ENCODE measurements around the gene PLCB4. TPM values are rescaled to one million over a fixed set of nuclear protein-coding genes. Genes with fewer than 3 reads are reported as not detected.
A peak's percentile ranks its signal among the peaks of the same experiment; 100 is the strongest.

Gene PLCB4
- total RNA-seq, 1 experiment from 2014 or later = 10.1 TPM

- Histone ChIP-seq H3K4me2 (ENCODE audit: insufficient read depth, insufficient read length, low read length) (no peak overlapping the region), H2BK15ac (ENCODE audit: low read depth, low read length) (no peak overlapping the region), H2AFZ (ENCODE audit: low read length) (no peak overlapping the region), H3K4ac (ENCODE audit: low read depth, low read length) (no peak overlapping the region), H3K18ac (ENCODE audit: insufficient read length, low read depth, low read length) (no peak overlapping the region), H3T11ph (ENCODE audit: low read length) (no peak overlapping the region), H3K56ac (ENCODE audit: insufficient read length, low read depth, low read length) (no peak overlapping the region), H4K8ac (replicated peaks; ENCODE audit: insufficient read length, low read depth, low read length) (no peak overlapping the region), H3K23me2 (ENCODE audit: insufficient read length, low read depth, low read length, poor library complexity, severe bottlenecking) (no peaks in the 10 kb centered on the region), H2BK5ac (ENCODE audit: insufficient read length, low read length) (no peak overlapping the region), H2AK5ac (ENCODE audit: insufficient read length, low read length) (no peak overlapping the region), H2BK120ac (ENCODE audit: low read depth, low read length, poor library complexity, severe bottlenecking) (no peak overlapping the region), H3K14ac (ENCODE audit: insufficient read depth, low read length) (no peak overlapping the region), H3K9ac (ENCODE audit: extremely low read depth, insufficient read length, low read length) (no peak overlapping the region), H3K4me1 (ENCODE audit: insufficient read depth, low read length) (peaks cover 2% of the 10 kb centered on the region; the same call in 1 of the 2 replicates), H3K27ac (ENCODE audit: insufficient read length, low read depth, low read length) (no peak overlapping the region), H4K5ac (ENCODE audit: insufficient read length, low read depth, low read length) (no peak overlapping the region), H4K91ac (ENCODE audit: insufficient read length, low read depth, low read length) (no peak overlapping the region), H3K23ac (ENCODE audit: insufficient read length, low read depth, low read length) (no peak overlapping the region), H3K27me3 (ENCODE audit: insufficient read depth, low read length) (no peaks in the 10 kb centered on the region), H3K9me3 (ENCODE audit: control insufficient read depth, low read depth, low read length) (no peaks in the 10 kb centered on the region), H3K79me1 (ENCODE audit: insufficient read depth, low read depth, low read length, poor library complexity, severe bottlenecking) (no peaks in the 10 kb centered on the region), H4K20me1 (ENCODE audit: control insufficient read depth, insufficient read depth, insufficient read length) (no peaks in the 10 kb centered on the region), H3K79me2 (ENCODE audit: insufficient read depth, low read length) (no peaks in the 10 kb centered on the region), H2BK20ac (ENCODE audit: low read depth, low read length, poor library complexity, severe bottlenecking) (no peak overlapping the region), H2BK12ac (ENCODE audit: insufficient read length, low read depth, low read length) (no peak overlapping the region)
- no peaks in the 10 kb centered on the region for H3K9me3 Mint-ChIP-seq
- DNase-seq = no peak
- no CpG with 5 or more reads among the region's 4 CpGs for WGBS (ENCODE audit: extremely low coverage, insufficient read length, low lambda C conversion rate)
- TF ChIP-seq CTCF (conservative IDR thresholded peaks at IDR 0.05) = no peak
- H3K4me1 Mint-ChIP-seq = peaks cover 14 to 15% of the 10 kb centered on the region in 2 experiments
- peak overlapping the region in 1 of 3 experiments; percentile 39; a peak in 1 of 7 replicates for H3K27ac Mint-ChIP-seq
- no peaks in the 10 kb centered on the region for H3K36me3 Mint-ChIP-seq (ENCODE audit: insufficient read depth in 1 of 3, low read depth in 3 of 3)
- H3K27me3 Mint-ChIP-seq (ENCODE audit: low read depth) = no peaks in the 10 kb centered on the region
- no peak overlapping the region for H3K4me3 Mint-ChIP-seq
Observed at GRCh38 chr20:9330151-9330550, 261.3 kb downstream of the PLCB4 start.
